CD4-positive, alpha-beta T cell treated with Interleukin-2 at 100 ng/mL for 4 hours (primary cell): Measurements from ENCODE around the gene DHRS7B.
"Not testable (repeated sequence)": the region's sequence is repeated elsewhere in the genome, so short reads cannot be mapped to it uniquely, and the experiment has no call there.

Experiments used
- DNase-seq: peaks from one replicate; pipeline ENCODE4 v3.0.0-alpha.2; 2020; ENCODE audit warnings: low spot score

Gene DHRS7B, protein sequence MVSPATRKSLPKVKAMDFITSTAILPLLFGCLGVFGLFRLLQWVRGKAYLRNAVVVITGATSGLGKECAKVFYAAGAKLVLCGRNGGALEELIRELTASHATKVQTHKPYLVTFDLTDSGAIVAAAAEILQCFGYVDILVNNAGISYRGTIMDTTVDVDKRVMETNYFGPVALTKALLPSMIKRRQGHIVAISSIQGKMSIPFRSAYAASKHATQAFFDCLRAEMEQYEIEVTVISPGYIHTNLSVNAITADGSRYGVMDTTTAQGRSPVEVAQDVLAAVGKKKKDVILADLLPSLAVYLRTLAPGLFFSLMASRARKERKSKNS

GRCh38 chr17:21126645-21127508 is at the start of gene DHRS7B:
TSS of gene DHRS7B (plus strand) at chr17:21126964. CDS start at chr17:21126972, 8 bp downstream.
- DNase-seq = peak; percentile 96

- no peak for DNase-seq
Measured at GRCh38 chr17:21077281-21077680, 49.5 kb upstream of the DHRS7B start.

GRCh38 chr17:21078016-21078780 is 48.6 kb upstream of the DHRS7B start:
- no peak for DNase-seq

GRCh38 chr17:21079196-21079595 is 47.6 kb upstream of the DHRS7B start:
- DNase-seq = no peak

GRCh38 chr17:21082001-21082436 is 44.7 kb upstream of the DHRS7B start:
- DNase-seq = no peak

GRCh38 chr17:21085280-21085679 is 41.5 kb upstream of the DHRS7B start:
- not testable (repeated sequence) for DNase-seq

- no peak for DNase-seq
Measured at GRCh38 chr17:21085707-21086106, 41.1 kb upstream of the DHRS7B start.

GRCh38 chr17:21089145-21089544 is 37.6 kb upstream of the DHRS7B start:
- no peak for DNase-seq

GRCh38 chr17:21089933-21090901 is 36.5 kb upstream of the DHRS7B start:
- DNase-seq = no peak

DNA sequence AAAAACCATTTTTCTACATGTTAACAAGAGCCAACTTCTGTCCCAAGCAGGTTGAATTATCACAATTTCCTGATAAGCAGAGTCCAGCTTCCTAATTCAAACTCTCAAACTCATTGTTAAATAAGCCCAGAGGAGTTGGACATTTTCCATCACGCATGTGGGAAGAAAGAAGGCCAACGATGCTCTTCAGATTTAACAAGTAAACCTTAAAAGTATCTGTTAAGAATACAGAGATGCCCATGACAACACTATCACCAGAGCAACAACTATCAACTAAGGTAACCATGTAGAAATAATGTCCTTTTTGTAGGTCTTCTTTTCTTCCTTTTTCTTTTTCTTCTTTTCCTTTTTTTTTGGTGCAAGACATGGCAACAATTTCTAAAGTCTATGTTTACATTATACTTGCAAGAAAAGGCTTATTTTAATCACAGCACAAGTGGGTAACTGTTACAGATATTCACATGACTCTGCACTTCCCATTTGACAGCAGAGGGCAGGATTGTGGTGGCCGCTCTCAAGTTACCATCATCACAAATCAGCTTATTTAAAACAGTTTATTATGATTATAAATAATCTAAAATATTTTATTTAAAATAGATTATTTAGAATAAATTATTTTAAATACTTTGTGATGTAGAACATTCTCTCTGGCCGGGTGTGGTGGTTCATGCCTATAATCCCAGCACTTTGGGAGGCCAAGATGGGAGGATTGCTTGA is 35.7 kb upstream of the DHRS7B start:
- DNase-seq = no peak

DNA sequence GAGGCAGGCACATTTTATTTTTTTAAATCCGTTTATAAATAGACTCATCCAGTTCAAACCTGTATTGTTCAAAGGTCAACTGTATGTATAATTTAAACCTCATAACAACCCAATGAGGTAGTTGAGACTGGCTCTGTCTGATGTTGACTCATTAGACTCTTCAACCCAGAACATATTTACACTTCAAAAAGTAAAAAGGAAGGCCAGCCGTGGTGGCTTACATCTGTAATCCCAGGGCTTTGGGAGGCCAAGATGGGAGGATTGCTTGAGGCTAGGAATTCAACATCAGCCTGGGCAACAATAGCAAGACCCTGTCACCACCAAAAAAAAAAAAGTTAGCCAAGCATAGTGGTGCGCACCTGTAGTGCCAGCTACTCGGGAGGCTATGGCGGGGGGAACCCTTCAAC is 32.5 kb upstream of the DHRS7B start:
- DNase-seq = no peak

- no peak for DNase-seq
Measured at GRCh38 chr17:21095735-21096134, 31.0 kb upstream of the DHRS7B start.

DNA sequence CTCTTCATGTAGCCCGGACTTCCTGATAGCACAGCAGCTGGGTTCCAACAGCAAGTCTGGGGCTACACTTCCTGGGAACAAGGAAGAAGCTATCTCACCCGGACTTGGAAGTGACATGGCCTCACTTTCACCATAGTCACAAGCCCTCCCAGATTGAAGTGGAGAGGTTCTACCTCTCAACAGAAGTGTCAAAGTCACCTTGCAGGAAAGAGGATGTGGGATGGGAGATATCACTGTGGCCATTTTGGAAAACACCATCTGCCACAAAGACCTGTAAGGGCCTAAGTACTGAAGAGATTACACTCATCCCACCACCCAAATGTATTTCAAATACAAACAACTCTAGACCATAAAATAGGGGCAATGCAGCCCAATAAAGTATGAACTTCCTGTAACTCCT is 29.9 kb upstream of the DHRS7B start:
- DNase-seq = no peak

- peak; percentile 67 for DNase-seq
Measured at GRCh38 chr17:21098934-21099689, 27.7 kb upstream of the DHRS7B start.

DNA sequence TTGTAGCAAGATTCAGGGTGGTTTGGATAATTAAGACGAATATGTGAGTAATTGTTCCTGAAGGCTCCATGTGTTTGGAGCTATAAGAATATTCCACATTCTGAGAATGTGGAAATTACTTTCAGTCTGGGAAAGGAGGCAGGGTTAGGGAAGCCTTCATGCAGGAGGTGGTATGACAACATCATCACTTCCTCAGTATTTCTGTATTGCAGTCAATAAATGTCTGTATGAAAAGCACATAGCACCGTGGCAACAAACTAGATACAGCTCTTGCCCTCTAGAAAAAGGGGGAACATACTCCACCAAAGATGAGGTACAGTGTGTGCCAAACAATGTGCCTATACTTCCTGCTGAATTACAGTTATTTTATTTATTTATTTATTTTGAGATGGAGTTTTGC is 26.1 kb upstream of the DHRS7B start:
- DNase-seq = no peak

DNA sequence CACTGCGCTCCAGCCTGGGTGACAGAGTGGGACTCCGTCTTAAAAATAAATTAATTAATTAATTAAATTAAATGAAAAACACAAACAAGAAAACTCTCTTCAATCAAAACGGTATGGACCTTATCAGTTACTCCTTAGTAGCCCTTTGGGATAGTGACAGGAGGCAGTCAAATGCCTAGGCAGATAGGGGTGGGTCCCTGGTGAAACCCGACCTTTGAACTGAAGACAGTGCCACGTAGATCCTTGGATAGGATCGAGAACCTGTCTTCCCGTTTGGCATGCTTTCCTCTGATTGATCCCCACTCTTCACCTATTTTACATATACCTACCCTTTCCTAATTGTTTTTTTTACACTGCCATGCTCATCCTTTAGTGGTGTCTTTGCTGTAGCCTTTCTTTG is 22.2 kb upstream of the DHRS7B start:
- no peak for DNase-seq

DNA sequence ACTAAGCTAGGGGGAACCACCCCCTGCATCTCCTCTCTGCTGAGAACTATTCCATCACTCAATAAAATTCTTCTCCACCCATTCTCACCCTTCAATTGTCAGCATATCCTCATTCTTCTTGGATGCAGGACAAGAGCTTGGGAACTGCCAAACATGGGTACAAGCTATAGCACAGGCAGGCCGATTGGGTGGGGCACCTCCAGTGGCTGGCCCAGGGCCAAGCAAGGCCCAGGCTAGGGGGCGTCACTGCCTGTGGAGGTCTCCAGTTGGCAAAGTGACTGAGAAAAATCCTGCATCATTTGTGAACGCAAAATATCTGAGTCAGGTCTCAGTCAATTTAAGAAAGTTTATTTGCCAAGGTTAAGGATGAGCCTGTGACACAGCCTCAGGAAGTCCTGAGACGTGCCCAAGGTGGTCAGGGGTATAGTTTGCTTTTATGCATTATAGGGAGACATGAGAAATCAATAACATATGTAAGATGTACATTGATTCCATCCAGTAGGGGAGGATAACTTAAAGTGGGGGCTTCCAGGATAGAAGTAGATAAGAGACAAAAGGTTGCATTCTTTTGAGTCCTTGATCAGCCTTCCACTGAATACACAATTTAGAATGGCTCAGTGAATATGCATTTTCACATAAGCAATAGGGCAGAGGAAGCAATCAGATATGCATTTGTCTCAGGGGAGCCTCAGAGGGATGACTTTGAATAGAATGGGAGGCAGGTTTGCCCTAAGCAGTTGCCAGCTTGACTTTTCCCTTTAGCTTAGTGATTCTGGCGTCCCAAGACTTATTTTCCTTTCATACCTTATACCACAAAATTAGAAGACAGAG is 21.5 kb upstream of the DHRS7B start:
- DNase-seq = no peak

- no peak for DNase-seq
Measured at GRCh38 chr17:21106316-21106715, 20.4 kb upstream of the DHRS7B start.
